HepG2 (cell line): ENCODE data around the gene SSBP4. TPM values are rescaled to one million over a fixed set of nuclear protein-coding genes. Genes with fewer than 3 reads are reported as not detected.
A peak's percentile ranks its signal among the peaks of the same experiment; 100 is the strongest.

Experiments
- ATF4 ChIP-seq, 2 experiments: fragments of 450-650 bp in 1 of 2; sonication (generic) in 1 of 2; formaldehyde crosslinking; IDR thresholded peaks; 2 replicates each; pipeline versions ENCODE4 v1.5.0 to v1.8.0; 2020 to 2022; ENCODE audit warnings: mild to moderate bottlenecking in 1 of 2, missing genetic modification reagents in 1 of 2
- GZF1 ChIP-seq: sonication (generic); formaldehyde crosslinking; IDR thresholded peaks from 2 replicates; pipeline ENCODE4 v1.5.1; 2020; ENCODE audit warnings: mild to moderate bottlenecking, missing genetic modification reagents
- HNF4G ChIP-seq, 2 experiments: sonication (generic) in 1 of 2; formaldehyde crosslinking in 1 of 2; IDR thresholded peaks; 2 replicates each; pipeline versions ENCODE4 v1.4.0 to v1.6.1; 2011 to 2020; ENCODE audit warnings: borderline replicate concordance in 2 of 2, low read depth in 2 of 2, mild to moderate bottlenecking in 2 of 2, low read length in 1 of 2, missing genetic modification reagents in 1 of 2, moderate library complexity in 1 of 2
- ISX ChIP-seq: sonication (generic); formaldehyde crosslinking; conservative IDR thresholded peaks from 2 replicates; pipeline ENCODE4 v1.5.0; 2020; ENCODE audit warnings: missing genetic modification reagents
- KDM2A ChIP-seq: sonication (generic); formaldehyde crosslinking; IDR thresholded peaks from 2 replicates; pipeline ENCODE4 v1.4.0; 2020; ENCODE audit warnings: low read depth, missing genetic modification reagents, borderline replicate concordance
- KLF16 ChIP-seq, 2 experiments: sonication (generic) in 1 of 2; formaldehyde crosslinking in 1 of 2; IDR thresholded peaks; 2 replicates each; pipeline versions ENCODE4 v1.6.1 to v1.8.0; 2016 to 2023; ENCODE audit warnings: missing genetic modification reagents in 2 of 2, missing compliant biosample characterization in 1 of 2
- MBD4 ChIP-seq: IDR thresholded peaks from 2 replicates; pipeline ENCODE4 v1.6.1; 2012; ENCODE audit warnings: low read length, inconsistent platforms, borderline replicate concordance
- MEF2D ChIP-seq: sonication (generic); formaldehyde crosslinking; IDR thresholded peaks from 2 replicates; pipeline ENCODE4 v1.5.1; 2020; ENCODE audit warnings: mild to moderate bottlenecking, missing genetic modification reagents
- NR2F2 ChIP-seq: IDR thresholded peaks from 2 replicates; pipeline ENCODE4 v1.6.1; 2012; ENCODE audit warnings: low read depth, inconsistent platforms, borderline replicate concordance
- PCBP2 ChIP-seq: fragments of 200-400 bp; formaldehyde crosslinking; optimal IDR thresholded peaks from 2 replicates; pipeline ENCODE3; 2018; ENCODE audit warnings: low read length, low read depth; ENCODE audit not compliant: poor library complexity, severe bottlenecking
- POLR2G ChIP-seq: fragments of 200-400 bp; formaldehyde crosslinking; IDR thresholded peaks from 2 replicates; pipeline ENCODE4 v1.6.1; 2018; ENCODE audit warnings: mild to moderate bottlenecking, low read depth, low read length, moderate library complexity
- REXO4 ChIP-seq: sonication (generic); formaldehyde crosslinking; IDR thresholded peaks from 2 replicates; pipeline ENCODE4 v1.8.0; 2022; ENCODE audit warnings: missing genetic modification reagents, mild to moderate bottlenecking, borderline replicate concordance
- RXRB ChIP-seq: IDR thresholded peaks from 2 replicates; pipeline ENCODE4 v1.6.1; 2016; ENCODE audit warnings: borderline replicate concordance, missing genetic modification reagents, missing compliant biosample characterization
- TFE3 ChIP-seq: IDR thresholded peaks from 2 replicates; pipeline ENCODE4 v1.6.1; 2016
- ZBTB46 ChIP-seq: sonication (generic); formaldehyde crosslinking; IDR thresholded peaks from 2 replicates; pipeline ENCODE4 v1.4.0; 2020; ENCODE audit warnings: mild to moderate bottlenecking, missing genetic modification reagents, borderline replicate concordance
- ZC3H4 ChIP-seq: sonication (generic); formaldehyde crosslinking; IDR thresholded peaks from 2 replicates; pipeline ENCODE4 v1.4.0; 2020; ENCODE audit warnings: missing genetic modification reagents, borderline replicate concordance
- ZFAT ChIP-seq: sonication (generic); formaldehyde crosslinking; conservative IDR thresholded peaks from 2 replicates; pipeline ENCODE4 v1.8.1; 2023; ENCODE audit warnings: missing genetic modification reagents, inconsistent platforms
- ZFP36 ChIP-seq: fragments of 150-350 bp; IDR thresholded peaks from 2 replicates; pipeline ENCODE4 v1.6.1; 2018; ENCODE audit warnings: borderline replicate concordance, low read length, low read depth; ENCODE audit not compliant: partially characterized antibody
- ZFP37 ChIP-seq: sonication (generic); formaldehyde crosslinking; IDR thresholded peaks from 2 replicates; pipeline ENCODE4 v1.4.0; 2020; ENCODE audit warnings: missing genetic modification reagents, borderline replicate concordance
- ZNF446 ChIP-seq: sonication (generic); formaldehyde crosslinking; IDR thresholded peaks from 2 replicates; pipeline ENCODE4 v1.5.0; 2020; ENCODE audit warnings: mild to moderate bottlenecking, missing genetic modification reagents
- ZNF547 ChIP-seq: sonication (generic); formaldehyde crosslinking; IDR thresholded peaks from 2 replicates; pipeline ENCODE4 v1.5.1; 2020; ENCODE audit warnings: mild to moderate bottlenecking, missing genetic modification reagents
- ZNF556 ChIP-seq: sonication (generic); formaldehyde crosslinking; IDR thresholded peaks from 2 replicates; pipeline ENCODE4 v1.4.0; 2020; ENCODE audit warnings: mild to moderate bottlenecking, missing genetic modification reagents, borderline replicate concordance
- ZNF691 ChIP-seq: sonication (generic); formaldehyde crosslinking; IDR thresholded peaks from 2 replicates; pipeline ENCODE4 v1.4.0; 2020; ENCODE audit warnings: missing genetic modification reagents, low read depth, mild to moderate bottlenecking, borderline replicate concordance
- polyA plus RNA-seq, 8 experiments: library from polyadenylated mRNA; depleted of rRNA in 3 of 8; stranded (reverse) in 7 of 8; unstranded in 1 of 8; fragments of >200 nt; fragmentation: Illumina TruSeq in 4 of 8; extraction: Trizol in 4 of 8; gene quantifications; 2 replicates each; pipeline versions ENCODE4 v1.2.1 to v1.2.3, GENCODE V29; 2011 to 2016; ENCODE audit warnings: low read depth in 4 of 8, missing spikeins in 1 of 8, mixed read lengths in 1 of 8; ENCODE audit not compliant: insufficient read depth in 1 of 8
- total RNA-seq, 5 experiments: library from RNA; depleted of rRNA; stranded (reverse); fragments of >200 nt; fragmentation: Illumina TruSeq; extraction: Trizol; gene quantifications; 2 replicates each; pipeline ENCODE4 v1.2.3, GENCODE V29; 2016; ENCODE audit warnings: low read depth in 1 of 5

SSBP4 gene
- total and polyA plus RNA-seq, 2 of the 13 experiments (the other 11 are each of a cell fraction or from before 2014, with no cell fraction given): 20.8 to 39.5 TPM

- TF ChIP-seq REXO4 (no peak), MBD4 (peak; percentile 71), ZNF446 (0 out of 2 replicates have a peak, but pooled peaks have one; percentile 19), ZNF691 (CRISPR knock-in tag) (0 out of 2 replicates have a peak, but pooled peaks have one; percentile 28), ZFAT (CRISPR knock-in tag) (no peak), ATF4 (CRISPR knock-in tag; IDR thresholded peaks at IDR 0.05) (peak in 1 of 2 experiments; percentile 55; a peak in 1 of 4 replicates), HNF4G (IDR thresholded peaks at IDR 0.05; ENCODE audit: borderline replicate concordance, low read depth, low read length) (no peak), HNF4G (CRISPR knock-in tag; IDR thresholded peaks at IDR 0.05; ENCODE audit: borderline replicate concordance, low read depth) (no peak), ZNF547 (CRISPR knock-in tag) (no peak), RXRB (peak; percentile 10; the same call in 1 of the 2 replicates), KLF16 (CRISPR knock-in tag; IDR thresholded peaks at IDR 0.05) (0 out of 4 replicates have a peak, but pooled peaks of 1 of the 2 experiments have one; percentile 14), ISX (CRISPR knock-in tag) (no peak), TFE3 (CRISPR knock-in tag) (peak; percentile 29; the same call in 1 of the 2 replicates), ZC3H4 (peak; percentile 94; the same call in 1 of the 2 replicates), GZF1 (CRISPR knock-in tag) (0 out of 2 replicates have a peak, but pooled peaks have one; percentile 27), ZNF556 (CRISPR knock-in tag) (no peak), ZBTB46 (CRISPR knock-in tag) (no peak), NR2F2 (0 out of 2 replicates have a peak, but pooled peaks have one; percentile 10), KDM2A (peak; percentile 65; the same call in 1 of the 2 replicates), ZFP37 (CRISPR knock-in tag) (peak; percentile 9), MEF2D (CRISPR knock-in tag) (0 out of 2 replicates have a peak, but pooled peaks have one; percentile 42), PCBP2 (peak; percentile 17), ZFP36 (peak; percentile 13), POLR2G (peak; percentile 92)
These were observed 28.9 kb upstream of the SSBP4 start (continued) for GRCh38 chr19:18390065-18390907.
